Gastrocnemius medialis (tissue), 4 donors: ENCODE measurements around the gene SUGT1. TPM values are rescaled to one million over a fixed set of nuclear protein-coding genes. Genes with fewer than 3 reads are reported as not detected.

ENCODE experiments used
- ATAC-seq, 2 donors: fragments of 150-250 bp; one replicate each; pipeline ENCODE4 v1.9.1; 2016
- DNase-seq, 2 donors: peaks; one replicate each; pipeline ENCODE4 v3.0.0-alpha.2; 2019
- H3K27ac ChIP-seq, 4 donors: fragments of 200-600 bp; sonication (generic); 1 replicate in 1 of 4; 2 replicates in 3 of 4; pipeline ENCODE4 v1.5.1; 2016 to 2018; ENCODE audit warnings: mild to moderate bottlenecking in 2 of 4, moderate library complexity in 1 of 4
- H3K27me3 ChIP-seq, 3 donors: fragments of 200-600 bp; sonication (generic) in 2 of 3; 1 replicate in 1 of 3; 2 replicates in 2 of 3; pipeline versions ENCODE4 v1.5.1 to v1.6.0; 2016 to 2019; ENCODE audit warnings: mild to moderate bottlenecking in 1 of 3, moderate library complexity in 1 of 3
- H3K36me3 ChIP-seq, 2 donors: fragments of 200-600 bp; sonication (generic) in 1 of 2; one replicate each; pipeline ENCODE4 v1.5.1; 2017 to 2018
- H3K4me1 ChIP-seq, 2 donors: fragments of 200-600 bp; sonication (generic) in 1 of 2; one replicate each; pipeline ENCODE4 v1.5.1; 2016 to 2017; ENCODE audit warnings: mild to moderate bottlenecking in 2 of 2
- H3K4me3 ChIP-seq, 4 donors: fragments of 200-600 bp; sonication (generic) in 3 of 4; 1 replicate in 1 of 4; 2 replicates in 3 of 4; pipeline ENCODE4 v1.5.1; 2016 to 2019; ENCODE audit warnings: mild to moderate bottlenecking in 2 of 4
- H3K9me3 ChIP-seq, 3 donors: fragments of 200-600 bp; sonication (generic) in 2 of 3; 1 replicate in 1 of 3; 2 replicates in 2 of 3; pipeline ENCODE4 v1.5.1; 2016 to 2019
- POLR2A ChIP-seq, 2 donors: fragments of 450-650 bp; IDR thresholded peaks; one replicate each; pipeline ENCODE4 v1.6.1; 2017; ENCODE audit warnings: antibody characterized with exemption in 2 of 2, mild to moderate bottlenecking in 2 of 2, moderate library complexity in 2 of 2
- in situ Hi-C, 4 donors: fragments of 200-750 bp; cut with MboI; loops; one replicate each; pipeline versions ENCODE4 v1.15.0 to v1.8.0; 2017; ENCODE audit warnings: low sequenced_read_pairs in 4 of 4
- intact Hi-C: fragments of 100-400 bp; cut with DNase I; formaldehyde crosslinking; loops from one replicate; pipeline ENCODE4 v1.15.1; 2023; ENCODE audit warnings: low total_unique reads
- total RNA-seq, 4 donors: library from RNA; depleted of rRNA; stranded (reverse); fragments of >200 nt; gene quantifications; one replicate each; pipeline versions ENCODE4 v1.1.0 to v1.2.3, GENCODE V29; 2016
- TF ChIP-seq, protein P1 (sequence below), 5 experiments: fragments of 450-650 bp in 3 of 5; fragments of 200-600 bp in 2 of 5; sonication (generic) in 2 of 5; IDR thresholded peaks in 4 of 5; conservative IDR thresholded peaks in 1 of 5; 1 replicate in 4 of 5; 2 replicates in 1 of 5; pipeline ENCODE4 v1.5.1; 2016 to 2019; ENCODE audit warnings: antibody characterized with exemption in 5 of 5, mild to moderate bottlenecking in 3 of 5, moderate library complexity in 3 of 5

The SUGT1 gene
- total RNA-seq, 4 donors from 2014 or later = 37.5 to 48.5 (median 40.1) TPM

DNA sequence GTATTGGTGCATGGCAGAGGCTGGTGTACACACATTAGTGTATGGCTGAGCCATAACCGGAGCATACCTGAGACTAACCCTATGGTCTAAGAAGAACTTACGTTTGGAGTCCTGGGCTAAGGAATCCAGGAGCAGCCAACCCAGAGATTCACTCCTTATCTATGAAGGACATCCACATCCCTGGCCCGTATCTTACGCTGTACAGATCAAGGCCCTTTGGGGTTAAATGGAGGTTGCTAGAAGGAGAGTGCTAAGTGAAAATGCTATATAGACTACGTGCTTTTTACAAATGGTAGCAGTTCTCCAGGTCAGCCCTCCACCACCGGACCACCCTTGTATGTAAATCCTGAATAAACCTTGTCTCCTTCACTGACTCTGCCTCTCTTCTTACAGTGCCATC is 1.9 kb upstream of the SUGT1 start:
- Histone ChIP-seq H3K9me3 (no peaks in the 10 kb centered on the region), H3K27ac (no peak overlapping the region), H3K27me3 (no peaks in the 10 kb centered on the region), H3K4me3 (peak overlapping the region in 2 of 4 donors; percentile 75 to 97), H3K36me3 (peaks cover 0 to 16% of the 10 kb centered on the region in 2 donors), H3K4me1 (peaks cover 26 to 30% of the 10 kb centered on the region in 2 donors)
- in situ Hi-C loops (loop anchor here in 3 of 4 donors (10.0 to 25.0 kb wide), 3 partner anchors 188 to 463 kb away; partner anchors contain the start of genes CKAP2 (in 1 of the 3) and VPS36 (in 1 of the 3)), intact Hi-C loops (loop anchor here (5.0 to 10.0 kb wide), 3 partner anchors 198 to 636 kb away; partner anchors contain the start of genes ALG11, ATP7B and VPS36)
- TF ChIP-seq, protein P1, sequence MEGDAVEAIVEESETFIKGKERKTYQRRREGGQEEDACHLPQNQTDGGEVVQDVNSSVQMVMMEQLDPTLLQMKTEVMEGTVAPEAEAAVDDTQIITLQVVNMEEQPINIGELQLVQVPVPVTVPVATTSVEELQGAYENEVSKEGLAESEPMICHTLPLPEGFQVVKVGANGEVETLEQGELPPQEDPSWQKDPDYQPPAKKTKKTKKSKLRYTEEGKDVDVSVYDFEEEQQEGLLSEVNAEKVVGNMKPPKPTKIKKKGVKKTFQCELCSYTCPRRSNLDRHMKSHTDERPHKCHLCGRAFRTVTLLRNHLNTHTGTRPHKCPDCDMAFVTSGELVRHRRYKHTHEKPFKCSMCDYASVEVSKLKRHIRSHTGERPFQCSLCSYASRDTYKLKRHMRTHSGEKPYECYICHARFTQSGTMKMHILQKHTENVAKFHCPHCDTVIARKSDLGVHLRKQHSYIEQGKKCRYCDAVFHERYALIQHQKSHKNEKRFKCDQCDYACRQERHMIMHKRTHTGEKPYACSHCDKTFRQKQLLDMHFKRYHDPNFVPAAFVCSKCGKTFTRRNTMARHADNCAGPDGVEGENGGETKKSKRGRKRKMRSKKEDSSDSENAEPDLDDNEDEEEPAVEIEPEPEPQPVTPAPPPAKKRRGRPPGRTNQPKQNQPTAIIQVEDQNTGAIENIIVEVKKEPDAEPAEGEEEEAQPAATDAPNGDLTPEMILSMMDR (IDR thresholded peaks at IDR 0.05 in 4 of 5, conservative IDR thresholded peaks at IDR 0.05 in 1 of 5) = no peak
- no peak for TF ChIP-seq POLR2A (IDR thresholded peaks at IDR 0.05)
- no peak for DNase-seq
- no peak for ATAC-seq

DNA sequence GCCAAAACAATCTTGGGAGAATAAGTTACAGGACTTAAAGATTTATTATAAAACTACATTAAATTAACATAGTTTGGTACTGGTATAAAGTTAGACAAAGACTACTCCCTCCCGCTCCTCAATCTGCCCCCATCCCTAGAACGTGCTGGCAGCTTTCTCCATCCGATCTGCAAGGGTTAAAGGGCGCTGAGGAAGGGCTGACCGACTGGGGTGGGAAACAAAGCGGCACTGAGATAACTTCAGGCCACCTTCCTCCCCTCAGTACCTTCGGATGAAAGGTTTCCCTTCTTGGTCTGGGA is 790 bp upstream of the SUGT1 start:
- no peaks in the 10 kb centered on the region for H3K27me3 ChIP-seq
- H3K4me3 ChIP-seq = peak overlapping the region; percentile 69 to 97 (median 82)
- peaks cover 0 to 16% of the 10 kb centered on the region in 2 donors for H3K36me3 ChIP-seq
- no peak for DNase-seq
- TF ChIP-seq, protein P1 (IDR thresholded peaks at IDR 0.05 in 4 of 5, conservative IDR thresholded peaks at IDR 0.05 in 1 of 5) = no peak
- TF ChIP-seq POLR2A (IDR thresholded peaks at IDR 0.05) = no peak
- H3K9me3 ChIP-seq = no peaks in the 10 kb centered on the region
- intact Hi-C loops = loop anchor here (1.0 to 10.0 kb wide), 6 partner anchors 35 to 1199 kb away; partner anchors contain the start of genes ALG11, ATP7B, INTS6 and VPS36
- H3K27ac ChIP-seq = peak overlapping the region; percentile 92 to 98 (median 98)
- ATAC-seq = peak; percentile 36 to 43
- H3K4me1 ChIP-seq = peaks cover 26 to 30% of the 10 kb centered on the region in 2 donors
- in situ Hi-C loops = loop anchor here in 3 of 4 donors (10.0 to 25.0 kb wide), 3 partner anchors 190 to 465 kb away; partner anchors contain the start of genes CKAP2 (in 1 of the 3) and VPS36 (in 1 of the 3)

DNA sequence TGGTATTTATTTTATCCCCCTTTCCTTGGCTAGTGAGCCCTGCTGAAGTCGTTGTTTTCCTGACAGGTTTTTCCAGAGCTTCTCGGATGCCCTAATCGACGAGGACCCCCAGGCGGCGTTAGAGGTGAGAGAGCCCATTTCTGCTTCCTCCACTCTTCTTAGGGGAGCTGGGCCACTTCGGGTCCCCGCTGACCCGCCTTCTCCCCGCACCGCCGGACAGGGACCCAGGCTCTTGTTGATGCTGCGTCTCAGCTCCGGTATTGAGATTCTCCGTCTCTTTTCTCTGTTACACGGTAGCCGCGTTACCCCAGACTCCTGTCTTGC is 306 bp downstream of the SUGT1 start:
- ATAC-seq (peak; percentile 11 to 18), DNase-seq (no peak)
- Histone ChIP-seq H3K27ac (peak overlapping the region; percentile 92 to 98 (median 98)), H3K36me3 (peaks cover 0 to 20% of the 10 kb centered on the region in 2 donors), H3K4me3 (peak overlapping the region; percentile 69 to 97 (median 82)), H3K9me3 (no peaks in the 10 kb centered on the region), H3K27me3 (no peaks in the 10 kb centered on the region), H3K4me1 (peaks cover 26 to 30% of the 10 kb centered on the region in 2 donors)
- no peak for TF ChIP-seq POLR2A (IDR thresholded peaks at IDR 0.05)
- TF ChIP-seq, protein P1 (IDR thresholded peaks at IDR 0.05 in 4 of 5, conservative IDR thresholded peaks at IDR 0.05 in 1 of 5) = peak in 2 of 5 experiments; percentile 3 to 10
- intact Hi-C loops (loop anchor here (1.0 to 10.0 kb wide), 6 partner anchors 36 to 1200 kb away; partner anchors contain the start of genes ALG11, ATP7B, INTS6 and VPS36), in situ Hi-C loops (loop anchor here in 3 of 4 donors (10.0 to 25.0 kb wide), 3 partner anchors 191 to 466 kb away; partner anchors contain the start of genes CKAP2 (in 1 of the 3) and VPS36 (in 1 of the 3))

DNA sequence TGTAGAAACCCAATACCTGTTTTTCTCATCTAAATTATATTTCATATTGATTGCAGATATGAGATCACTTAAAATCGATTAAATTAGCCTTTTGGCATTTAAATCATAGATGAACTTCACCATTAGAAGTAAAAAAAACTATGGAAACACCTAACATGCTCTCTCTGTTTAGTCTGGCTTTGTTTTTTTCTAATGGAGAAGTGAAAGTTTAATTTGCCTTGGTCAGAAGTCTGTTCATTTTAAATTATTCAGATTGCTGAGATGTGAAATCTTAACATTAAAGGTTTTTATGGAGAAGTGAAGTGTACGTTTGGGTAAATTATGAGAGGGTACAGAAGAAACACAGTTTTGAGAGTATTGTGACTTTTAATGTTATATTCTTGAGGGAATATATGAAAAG is 6.7 kb downstream of the SUGT1 start:
- in situ Hi-C loops = loop anchor here in 3 of 4 donors (10.0 to 25.0 kb wide), 3 partner anchors 197 to 472 kb away; partner anchors contain the start of genes CKAP2 (in 1 of the 3) and VPS36 (in 1 of the 3)
- H3K27me3 ChIP-seq = no peaks in the 10 kb centered on the region

More for the DNA sequence above, 6.7 kb downstream of the SUGT1 start:
- no peak for ATAC-seq
- Histone ChIP-seq H3K27ac (no peak overlapping the region), H3K4me3 (no peak overlapping the region), H3K4me1 (peaks cover 4 to 5% of the 10 kb centered on the region in 2 donors), H3K36me3 (peaks cover 0 to 63% of the 10 kb centered on the region in 2 donors), H3K9me3 (no peaks in the 10 kb centered on the region)
- intact Hi-C loops = loop anchor here (10.0 kb wide), 2 partner anchors 465 to 645 kb away; partner anchors contain the start of genes ALG11 and ATP7B
- DNase-seq = no peak
- TF ChIP-seq, protein P1 (IDR thresholded peaks at IDR 0.05 in 4 of 5, conservative IDR thresholded peaks at IDR 0.05 in 1 of 5) = no peak
